Activated CD8-positive, alpha-beta T cell treated with anti-CD3 and anti-CD28 coated beads for 36 hours (primary cell): ENCODE data around the gene ACSF2. TPM values are rescaled to one million over a fixed set of nuclear protein-coding genes. Genes with fewer than 3 reads are reported as not detected.

Experiments
- ATAC-seq: fragments of 200-7000 bp; cut with Tn5 transposase; one replicate; pipeline ENCODE4 v1.10.0; 2021; ENCODE audit warnings: mild to moderate bottlenecking, moderate library complexity
- CTCF ChIA-PET: fragments of 350-600 bp; sonication (Branson Sonifier 250); formaldehyde crosslinking; loops from one replicate; lab custom pipeline; 2021; ENCODE audit warnings: antibody characterized with exemption; lab: Charles Lee
- POLR2A ChIA-PET: fragments of 350-600 bp; sonication (Branson Sonifier 250); formaldehyde crosslinking; loops from one replicate; lab custom pipeline; 2021; ENCODE audit warnings: antibody characterized with exemption; lab: Charles Lee
- DNase-seq: peaks from one replicate; pipeline ENCODE4 v3.0.0-alpha.2; 2020
- H3K27ac Mint-ChIP-seq: one replicate; pipeline ENCODE4 v1.8.0; 2021; ENCODE audit warnings: mild to moderate bottlenecking, mixed read lengths
- H3K27me3 Mint-ChIP-seq: one replicate; pipeline ENCODE4 v1.8.0; 2021; ENCODE audit warnings: mixed read lengths
- H3K36me3 Mint-ChIP-seq: one replicate; pipeline ENCODE4 v1.8.0; 2021; ENCODE audit warnings: low read depth, mixed read lengths
- H3K4me1 Mint-ChIP-seq: one replicate; pipeline ENCODE4 v1.8.0; 2021; ENCODE audit warnings: low read depth, mixed read lengths
- H3K4me3 Mint-ChIP-seq: one replicate; pipeline ENCODE4 v1.8.0; 2021; ENCODE audit warnings: mild to moderate bottlenecking, moderate library complexity, mixed read lengths
- H3K9me3 Mint-ChIP-seq: one replicate; pipeline ENCODE4 v1.8.0; 2021; ENCODE audit warnings: mixed read lengths
- intact Hi-C: fragments of 100-400 bp; cut with micrococcal nuclease; formaldehyde crosslinking; loops from one replicate; pipeline ENCODE4 v1.10.0; 2022
- total RNA-seq, 2 experiments: library from RNA; stranded (reverse); gene quantifications; one replicate each; pipeline ENCODE4 v1.2.3, GENCODE V29; 2021
- TF ChIP-seq, protein P1 (sequence below): fragments of 200-600 bp; IDR thresholded peaks from one replicate; pipeline ENCODE4 v1.8.0; 2022; ENCODE audit warnings: antibody characterized with exemption, mild to moderate bottlenecking

ACSF2 gene
- total RNA-seq, 2 experiments from 2014 or later: 14.5 to 17.5 TPM

DNA sequence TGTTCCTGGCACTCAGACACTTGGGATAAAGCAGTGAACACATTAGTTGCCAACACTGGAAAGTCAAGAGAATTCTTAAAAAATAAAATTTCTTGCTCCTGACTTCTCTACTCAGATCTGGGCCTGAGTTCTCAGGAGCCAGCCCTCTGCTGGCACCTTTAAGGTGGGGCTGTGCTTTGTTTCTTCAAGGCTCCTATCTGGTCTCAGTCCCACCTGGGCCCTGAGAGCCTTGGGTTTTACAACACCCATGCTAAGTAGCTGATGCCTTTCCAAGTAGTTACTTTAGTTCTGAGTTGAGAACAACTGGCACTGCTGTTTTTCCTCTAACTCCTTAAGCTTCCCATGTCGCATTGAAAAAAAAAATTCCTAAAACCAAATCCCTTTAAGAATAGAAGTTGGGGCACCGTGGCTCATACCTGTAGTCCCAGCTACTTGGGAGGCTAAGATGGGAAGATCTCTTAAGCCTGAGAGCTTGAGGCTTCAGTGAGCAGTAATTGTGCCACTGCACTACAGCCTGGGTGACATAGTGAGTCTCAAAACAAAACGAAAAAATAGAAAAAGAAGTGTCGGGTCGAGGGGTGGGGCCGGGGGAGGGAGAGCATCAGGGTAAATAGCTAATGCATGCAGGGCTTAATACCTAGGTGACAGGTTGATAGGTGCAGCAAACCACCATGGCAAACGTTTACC, 26.1 kb downstream of the ACSF2 start:
- Mint-ChIP-seq H3K27ac (no peak overlapping the region), H3K36me3 (no peaks in the 10 kb centered on the region), H3K9me3 (no peaks in the 10 kb centered on the region), H3K4me3 (no peak overlapping the region), H3K4me1 (no peaks in the 10 kb centered on the region), H3K27me3 (no peaks in the 10 kb centered on the region)
- ATAC-seq (no peak), DNase-seq (no peak)
- ChIA-PET CTCF (interaction anchor here (1.0 to 1.6 kb wide), 2 partner anchors 55 to 90 kb away, joined by 3 to 4 read pairs; partner anchors contain the start of gene LRRC59), POLR2A (no interaction called here)
- TF ChIP-seq, protein P1, sequence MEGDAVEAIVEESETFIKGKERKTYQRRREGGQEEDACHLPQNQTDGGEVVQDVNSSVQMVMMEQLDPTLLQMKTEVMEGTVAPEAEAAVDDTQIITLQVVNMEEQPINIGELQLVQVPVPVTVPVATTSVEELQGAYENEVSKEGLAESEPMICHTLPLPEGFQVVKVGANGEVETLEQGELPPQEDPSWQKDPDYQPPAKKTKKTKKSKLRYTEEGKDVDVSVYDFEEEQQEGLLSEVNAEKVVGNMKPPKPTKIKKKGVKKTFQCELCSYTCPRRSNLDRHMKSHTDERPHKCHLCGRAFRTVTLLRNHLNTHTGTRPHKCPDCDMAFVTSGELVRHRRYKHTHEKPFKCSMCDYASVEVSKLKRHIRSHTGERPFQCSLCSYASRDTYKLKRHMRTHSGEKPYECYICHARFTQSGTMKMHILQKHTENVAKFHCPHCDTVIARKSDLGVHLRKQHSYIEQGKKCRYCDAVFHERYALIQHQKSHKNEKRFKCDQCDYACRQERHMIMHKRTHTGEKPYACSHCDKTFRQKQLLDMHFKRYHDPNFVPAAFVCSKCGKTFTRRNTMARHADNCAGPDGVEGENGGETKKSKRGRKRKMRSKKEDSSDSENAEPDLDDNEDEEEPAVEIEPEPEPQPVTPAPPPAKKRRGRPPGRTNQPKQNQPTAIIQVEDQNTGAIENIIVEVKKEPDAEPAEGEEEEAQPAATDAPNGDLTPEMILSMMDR: no peak
- intact Hi-C loops: no loop called here

DNA sequence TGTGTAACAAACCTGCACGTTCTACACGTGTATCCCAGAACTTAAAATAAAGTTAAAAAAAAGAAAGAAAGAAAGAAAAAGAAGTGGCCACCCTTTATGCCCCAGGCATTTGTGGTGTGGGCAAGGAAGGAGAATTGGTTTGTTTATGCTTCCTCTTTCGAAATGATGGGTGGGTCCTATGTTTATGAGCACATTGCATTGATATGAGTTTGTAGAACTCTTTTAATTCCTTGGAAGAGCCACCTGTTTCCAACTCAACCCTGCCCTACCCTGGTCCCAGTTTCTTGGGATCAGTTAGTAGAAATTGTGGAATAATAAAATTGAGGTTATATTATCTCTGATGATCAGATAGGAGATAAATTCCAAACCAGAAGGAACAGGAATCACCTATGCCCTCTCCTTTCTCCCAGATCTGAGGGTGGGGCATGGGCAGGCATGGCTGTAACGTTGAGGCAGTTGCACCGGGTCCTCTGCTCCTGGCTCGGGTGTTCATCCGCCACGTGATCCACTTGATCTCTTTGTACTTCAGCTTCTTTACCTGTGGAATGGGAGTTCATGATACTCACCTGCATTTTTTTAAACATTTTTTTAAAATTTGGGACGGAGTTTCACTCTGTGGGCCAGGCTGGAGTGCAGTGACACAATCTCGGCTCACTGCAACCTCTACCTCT, 26.7 kb downstream of the ACSF2 start:
- Mint-ChIP-seq H3K4me1 (no peaks in the 10 kb centered on the region), H3K4me3 (no peak overlapping the region), H3K36me3 (no peaks in the 10 kb centered on the region), H3K27me3 (no peaks in the 10 kb centered on the region), H3K27ac (no peak overlapping the region), H3K9me3 (no peaks in the 10 kb centered on the region)
- ChIA-PET POLR2A (no interaction called here), CTCF (interaction anchor here (1.0 to 1.6 kb wide), 2 partner anchors 56 to 91 kb away, joined by 3 to 4 read pairs; partner anchors contain the start of gene LRRC59)
- intact Hi-C loops: no loop called here
- TF ChIP-seq, protein P1: no peak
- DNase-seq (no peak), ATAC-seq (no peak)

DNA sequence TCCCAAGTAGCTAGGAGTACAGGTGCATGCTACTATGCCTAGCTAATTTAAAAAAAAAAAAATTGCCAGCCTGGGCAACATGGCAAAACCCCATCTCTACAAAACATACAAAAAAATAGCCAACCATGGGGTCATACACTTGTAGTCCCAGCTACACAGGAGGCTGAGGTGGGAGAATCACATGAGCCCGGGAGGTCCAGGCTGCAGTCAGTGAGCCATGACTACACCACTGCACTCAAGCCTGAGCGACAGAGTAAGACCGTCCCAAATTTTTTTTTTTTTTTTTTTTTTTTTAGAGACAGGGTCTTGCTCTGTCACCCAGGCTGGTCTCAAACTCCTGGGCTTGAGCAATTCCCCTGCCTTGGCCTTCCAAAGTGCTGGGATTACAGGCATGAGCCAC, 27.9 kb downstream of the ACSF2 start:
- intact Hi-C loops: no loop called here
- H3K27ac Mint-ChIP-seq: no peak overlapping the region
- H3K4me1 Mint-ChIP-seq: no peaks in the 10 kb centered on the region
- ATAC-seq (no peak), DNase-seq (no peak)
- no peak overlapping the region for H3K4me3 Mint-ChIP-seq
- H3K27me3 Mint-ChIP-seq: no peaks in the 10 kb centered on the region
- H3K36me3 Mint-ChIP-seq: no peaks in the 10 kb centered on the region
- TF ChIP-seq, protein P1: no peak
- ChIA-PET POLR2A (no interaction called here), CTCF (interaction anchor here (0.7 to 1.6 kb wide), 3 partner anchors 57 to 604 kb away, joined by 3 to 4 read pairs (median 4); partner anchors contain the start of gene LRRC59)
- no peaks in the 10 kb centered on the region for H3K9me3 Mint-ChIP-seq

- no peak for DNase-seq
- intact Hi-C loops: no loop called here
- TF ChIP-seq, protein P1: no peak
- H3K9me3 Mint-ChIP-seq: no peaks in the 10 kb centered on the region
- ChIA-PET POLR2A (no interaction called here), CTCF (interaction anchor here (0.8 to 1.4 kb wide), 2 partner anchors 60 to 95 kb away, joined by 3 read pairs; no protein-coding TSS in a partner anchor)
- no peaks in the 10 kb centered on the region for H3K4me1 Mint-ChIP-seq
- H3K27ac Mint-ChIP-seq: no peak overlapping the region
- no peak for ATAC-seq
- H3K4me3 Mint-ChIP-seq: no peak overlapping the region
- H3K27me3 Mint-ChIP-seq: no peaks in the 10 kb centered on the region
- H3K36me3 Mint-ChIP-seq: no peaks in the 10 kb centered on the region
These were observed 31.6 kb downstream of the ACSF2 start for GRCh38 chr17:50457621-50458020.

DNA sequence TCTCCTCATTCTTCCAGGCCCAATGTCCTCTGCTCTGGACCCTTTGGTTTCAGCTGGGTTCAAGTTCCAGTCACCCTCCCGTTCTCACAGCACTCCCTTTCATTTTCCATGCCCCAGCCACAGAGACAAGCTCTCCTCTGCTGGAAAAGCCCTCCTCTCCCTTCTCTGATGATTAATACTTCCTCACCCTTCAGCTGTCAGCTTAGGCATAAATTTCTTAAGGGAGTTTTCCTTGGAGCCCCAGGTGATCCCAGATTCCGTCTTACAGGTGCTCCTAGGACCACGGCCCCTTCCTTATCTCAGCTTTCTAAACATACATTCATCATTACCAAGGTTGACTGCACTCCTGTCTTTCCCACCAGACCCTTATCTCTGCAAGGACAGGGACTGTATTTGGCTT, 32.3 kb downstream of the ACSF2 start:
- ATAC-seq: no peak
- H3K4me1 Mint-ChIP-seq: no peaks in the 10 kb centered on the region
- TF ChIP-seq, protein P1: no peak

More for the DNA sequence above, 32.3 kb downstream of the ACSF2 start:
- no peaks in the 10 kb centered on the region for H3K9me3 Mint-ChIP-seq
- ChIA-PET CTCF (interaction anchor here (0.8 to 1.4 kb wide), 2 partner anchors 60 to 96 kb away, joined by 3 read pairs; no protein-coding TSS in a partner anchor), POLR2A (interaction anchor here (0.8 kb wide), 1 partner anchor 391 kb away, joined by 3 read pairs; no protein-coding TSS in a partner anchor)
- no peak overlapping the region for H3K4me3 Mint-ChIP-seq
- no peak for DNase-seq
- intact Hi-C loops: no loop called here
- no peaks in the 10 kb centered on the region for H3K27me3 Mint-ChIP-seq
- no peaks in the 10 kb centered on the region for H3K36me3 Mint-ChIP-seq
- no peak overlapping the region for H3K27ac Mint-ChIP-seq
